Cardiac muscle cell (in vitro differentiated cells and primary cell): ENCODE measurements around the gene GABBR2. TPM values are rescaled to one million over a fixed set of nuclear protein-coding genes. Genes with fewer than 3 reads are reported as not detected.
A peak's percentile ranks its signal among the peaks of the same experiment; 100 is the strongest.

Source experiments
- DNase-seq, 2 donors: peaks; one replicate each; pipeline versions ENCODE4 v3.0.0 to v3.0.0-alpha.2; 2010 to 2017; ENCODE audit warnings: low read depth in 1 of 2, low spot score in 1 of 2
- H3K27ac ChIP-seq: fragments of 200-600 bp; sonication (generic); 2 replicates; pipeline ENCODE4 v1.5.1; 2016
- H3K27me3 ChIP-seq: fragments of 200-600 bp; sonication (generic); 2 replicates; pipeline ENCODE4 v1.6.0; 2016; ENCODE audit warnings: control low read depth
- H3K36me3 ChIP-seq: fragments of 200-600 bp; sonication (generic); 2 replicates; pipeline ENCODE4 v1.5.1; 2016; ENCODE audit warnings: control low read depth
- H3K4me1 ChIP-seq: fragments of 200-600 bp; sonication (generic); 2 replicates; pipeline ENCODE4 v1.8.1; 2017; ENCODE audit warnings: low read depth, mild to moderate bottlenecking, mixed run types
- H3K4me3 ChIP-seq: fragments of 200-600 bp; sonication (generic); 2 replicates; pipeline ENCODE4 v1.5.1; 2016; ENCODE audit warnings: mild to moderate bottlenecking
- H3K9me3 ChIP-seq: fragments of 200-600 bp; sonication (generic); 2 replicates; pipeline ENCODE4 v1.5.1; 2017; ENCODE audit warnings: low read depth, mild to moderate bottlenecking, control low read depth
- CTCF ChIP-seq: IDR thresholded peaks from 2 replicates; pipeline ENCODE4 v1.5.1; 2012; ENCODE audit warnings: low read depth, mild to moderate bottlenecking, low read length
- polyA plus RNA-seq: library from polyadenylated mRNA; unstranded; fragments of >200 nt; fragmentation: Nextera tagmentation; extraction: Ambion mirVana; gene quantifications from 2 replicates; pipeline ENCODE4 v1.2.1, GENCODE V29; 2016
- total RNA-seq: library from RNA; depleted of rRNA; stranded (reverse); fragments of >200 nt; gene quantifications from 2 replicates; pipeline ENCODE4 v1.2.3, GENCODE V29; 2016

The GABBR2 gene
- total and polyA plus RNA-seq, 2 experiments from 2014 or later, result 0.06 TPM; not detected in 1

DNA sequence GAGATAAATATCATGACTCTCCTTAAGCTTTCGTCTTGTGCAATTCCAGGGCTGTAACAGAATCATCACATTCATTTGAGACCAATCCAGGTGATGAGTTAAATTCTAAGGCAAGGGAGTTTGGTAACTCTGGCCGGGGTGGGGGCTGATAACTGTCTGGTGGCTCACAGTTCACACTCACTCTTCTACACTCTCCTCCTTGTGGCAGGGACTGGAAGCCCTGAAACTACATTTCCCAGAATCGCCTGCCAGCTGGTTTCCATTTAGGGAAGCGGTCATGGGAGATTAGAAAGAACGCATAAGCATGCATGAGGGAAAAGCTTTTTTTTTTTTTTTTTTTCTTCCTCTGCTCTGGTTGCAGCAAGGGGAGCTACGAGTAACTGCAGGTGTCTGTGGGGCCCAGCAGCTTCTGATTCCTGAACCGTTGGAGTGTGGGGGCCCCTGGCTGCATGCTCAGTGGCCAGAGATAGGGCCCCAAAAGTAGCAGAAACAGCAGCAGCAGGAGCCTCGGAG lies 298.5 kb downstream of the GABBR2 start:
- peak; percentile 83 to 92 for DNase-seq
- no peaks in the 10 kb centered on the region for H3K36me3 ChIP-seq
- TF ChIP-seq CTCF, result peak; percentile 61
- H3K4me3 ChIP-seq, result no peak overlapping the region
- H3K4me1 ChIP-seq, result peaks cover 24% of the 10 kb centered on the region
- H3K27me3 ChIP-seq, result no peaks in the 10 kb centered on the region
- H3K27ac ChIP-seq, result no peak overlapping the region
- no peaks in the 10 kb centered on the region for H3K9me3 ChIP-seq

DNA sequence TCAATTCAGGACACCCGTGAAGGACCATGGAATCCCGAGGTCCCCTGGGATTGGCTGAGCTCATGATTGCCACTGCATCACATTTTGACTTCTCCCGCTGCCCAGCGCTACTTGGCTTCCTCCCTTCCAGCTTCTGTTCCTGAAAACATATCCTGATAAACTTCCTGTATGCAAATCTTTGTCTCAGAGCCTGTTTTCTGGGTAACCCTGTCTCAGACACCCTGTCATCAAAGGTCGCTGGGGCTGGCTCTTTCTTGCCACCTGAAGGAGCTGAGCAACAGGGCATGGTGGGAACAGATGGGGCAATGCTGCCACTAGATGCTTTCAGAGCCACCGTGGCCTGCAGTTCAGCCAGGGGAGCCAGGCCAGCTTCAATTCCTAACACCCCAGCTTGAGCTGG lies 299.0 kb downstream of the GABBR2 start:
- Histone ChIP-seq H3K27ac (no peak overlapping the region), H3K9me3 (no peaks in the 10 kb centered on the region), H3K4me1 (peaks cover 24% of the 10 kb centered on the region), H3K27me3 (no peaks in the 10 kb centered on the region), H3K36me3 (no peaks in the 10 kb centered on the region), H3K4me3 (no peak overlapping the region)
- DNase-seq, result peak in 1 of 2 donors; percentile 19
- TF ChIP-seq CTCF, result no peak

DNA sequence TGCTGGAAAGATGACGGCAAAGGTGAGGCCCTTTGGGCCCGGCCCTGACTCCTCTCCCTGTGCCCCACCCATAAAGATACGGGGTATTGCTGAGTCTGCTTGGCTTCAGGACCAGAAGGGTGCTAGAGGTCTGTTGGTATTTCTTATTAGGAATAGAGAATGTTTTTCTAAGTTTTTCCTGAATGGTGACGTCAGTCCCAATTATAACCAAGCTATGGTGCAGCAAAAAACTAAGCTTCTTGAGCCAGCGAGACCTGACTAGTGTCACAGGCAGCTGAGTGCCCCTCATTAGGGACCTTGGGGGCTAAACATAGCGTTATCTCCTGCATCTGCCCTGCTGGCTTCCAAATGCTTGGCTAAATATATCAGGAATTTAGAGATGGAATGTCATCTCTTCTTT lies 302.3 kb downstream of the GABBR2 start:
- peaks cover 18% of the 10 kb centered on the region for H3K4me1 ChIP-seq
- DNase-seq, result no peak
- no peaks in the 10 kb centered on the region for H3K36me3 ChIP-seq
- no peaks in the 10 kb centered on the region for H3K27me3 ChIP-seq
- no peaks in the 10 kb centered on the region for H3K9me3 ChIP-seq
- no peak overlapping the region for H3K27ac ChIP-seq
- no peak for TF ChIP-seq CTCF
- no peak overlapping the region for H3K4me3 ChIP-seq

- no peak for TF ChIP-seq CTCF
- H3K4me3 ChIP-seq, result no peak overlapping the region
- peaks cover 12% of the 10 kb centered on the region for H3K4me1 ChIP-seq
- H3K27me3 ChIP-seq, result no peaks in the 10 kb centered on the region
- no peaks in the 10 kb centered on the region for H3K36me3 ChIP-seq
- H3K9me3 ChIP-seq, result no peaks in the 10 kb centered on the region
- no peak overlapping the region for H3K27ac ChIP-seq
- no peak for DNase-seq
These were observed 304.5 kb downstream of the GABBR2 start for GRCh38 chr9:98404237-98404636.

DNA sequence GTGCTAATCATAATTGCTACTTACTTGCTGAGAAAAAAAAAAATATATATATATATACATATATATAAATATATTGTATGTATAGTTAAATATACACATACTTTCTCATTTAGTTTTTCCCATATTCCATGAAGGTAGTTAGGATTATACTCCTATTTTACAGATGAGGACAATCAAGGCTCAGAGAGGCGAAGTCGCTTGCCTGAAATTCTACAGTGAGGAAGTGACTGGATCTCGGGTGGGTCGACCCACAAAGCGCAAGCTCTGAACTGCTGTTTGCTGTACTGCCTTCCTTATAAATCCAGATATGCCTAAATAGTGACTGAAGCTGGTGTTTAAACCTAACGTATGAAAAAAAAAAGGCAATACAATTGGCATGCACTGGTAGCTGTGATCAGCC lies 305.0 kb downstream of the GABBR2 start:
- no peak for TF ChIP-seq CTCF
- no peak overlapping the region for H3K27ac ChIP-seq

More for the DNA sequence above, 305.0 kb downstream of the GABBR2 start:
- Histone ChIP-seq H3K9me3 (no peaks in the 10 kb centered on the region), H3K4me3 (no peak overlapping the region), H3K4me1 (peaks cover 12% of the 10 kb centered on the region), H3K36me3 (no peaks in the 10 kb centered on the region), H3K27me3 (no peaks in the 10 kb centered on the region)
- no peak for DNase-seq
